Measurements from ENCODE around the gene FZR1.

DNA sequence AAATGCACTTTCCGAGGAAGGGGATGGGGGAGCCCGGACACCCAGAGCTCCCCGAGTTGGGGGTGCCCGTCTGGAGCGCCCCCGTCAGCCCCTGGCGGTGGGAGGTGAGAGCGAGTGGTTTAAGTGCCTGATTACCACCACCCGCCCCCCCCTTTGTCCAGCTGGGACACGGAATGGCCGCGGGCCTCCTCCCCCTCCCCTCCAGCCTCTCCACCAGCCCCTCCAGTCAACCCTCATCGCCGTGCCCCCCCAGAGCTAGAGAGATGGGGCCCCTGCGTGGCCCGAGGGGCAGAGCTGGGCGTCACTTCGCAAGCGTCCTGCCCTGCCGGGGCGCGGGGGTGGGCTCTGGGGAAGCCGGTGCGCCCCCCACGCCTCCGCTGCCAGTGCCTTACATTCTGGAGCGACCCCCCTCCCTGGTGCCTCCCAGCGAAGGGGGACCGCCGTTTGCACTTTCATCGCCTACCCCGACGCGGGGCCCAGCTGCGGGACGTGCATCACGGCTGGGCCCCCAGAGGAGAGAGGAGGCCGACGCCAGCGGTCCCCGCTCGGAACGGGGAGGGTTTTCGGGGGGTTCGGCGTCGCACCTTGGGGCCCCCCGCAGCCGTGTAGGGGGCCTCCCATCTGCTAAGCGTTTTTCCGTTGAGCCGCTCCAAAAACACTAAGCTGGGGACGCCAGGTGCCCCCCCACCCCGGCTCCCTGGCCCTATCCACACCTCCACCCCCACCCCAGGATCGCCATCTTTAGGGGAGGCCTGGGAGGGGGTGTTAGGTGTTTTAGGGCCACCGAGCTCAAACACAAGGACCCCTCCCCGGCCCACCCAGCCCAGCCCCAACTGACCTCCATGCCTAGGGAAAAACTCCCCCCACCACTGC, 42.2 kb upstream of the FZR1 start:
- TF ChIP-seq, protein P1, sequence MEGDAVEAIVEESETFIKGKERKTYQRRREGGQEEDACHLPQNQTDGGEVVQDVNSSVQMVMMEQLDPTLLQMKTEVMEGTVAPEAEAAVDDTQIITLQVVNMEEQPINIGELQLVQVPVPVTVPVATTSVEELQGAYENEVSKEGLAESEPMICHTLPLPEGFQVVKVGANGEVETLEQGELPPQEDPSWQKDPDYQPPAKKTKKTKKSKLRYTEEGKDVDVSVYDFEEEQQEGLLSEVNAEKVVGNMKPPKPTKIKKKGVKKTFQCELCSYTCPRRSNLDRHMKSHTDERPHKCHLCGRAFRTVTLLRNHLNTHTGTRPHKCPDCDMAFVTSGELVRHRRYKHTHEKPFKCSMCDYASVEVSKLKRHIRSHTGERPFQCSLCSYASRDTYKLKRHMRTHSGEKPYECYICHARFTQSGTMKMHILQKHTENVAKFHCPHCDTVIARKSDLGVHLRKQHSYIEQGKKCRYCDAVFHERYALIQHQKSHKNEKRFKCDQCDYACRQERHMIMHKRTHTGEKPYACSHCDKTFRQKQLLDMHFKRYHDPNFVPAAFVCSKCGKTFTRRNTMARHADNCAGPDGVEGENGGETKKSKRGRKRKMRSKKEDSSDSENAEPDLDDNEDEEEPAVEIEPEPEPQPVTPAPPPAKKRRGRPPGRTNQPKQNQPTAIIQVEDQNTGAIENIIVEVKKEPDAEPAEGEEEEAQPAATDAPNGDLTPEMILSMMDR (IDR thresholded peaks at IDR 0.05) = no peak
- TF ChIP-seq ZFX (IDR thresholded peaks at IDR 0.05; ENCODE audit: borderline replicate concordance) = no peak
